ENCODE data around the gene TFB1M. TPM values are rescaled to one million over a fixed set of nuclear protein-coding genes. Genes with fewer than 3 reads are reported as not detected.

Gene TFB1M
- total RNA-seq, 1 donor from 2014 or later, result 24.1 TPM

- Histone ChIP-seq H3K27me3 (no peaks in the 10 kb centered on the region), H4K20me1 (ENCODE audit: low read depth) (no peaks in the 10 kb centered on the region), H3K9me3 (ENCODE audit: low read depth) (no peaks in the 10 kb centered on the region), H3K27ac (no peak overlapping the region), H3K9ac (no peak overlapping the region), H3K4me3 (no peak overlapping the region), H2AFZ (replicated peaks) (no peak overlapping the region), H3K36me3 (no peaks in the 10 kb centered on the region), H3K4me2 (no peak overlapping the region), H3K79me2 (ENCODE audit: low read depth) (no peaks in the 10 kb centered on the region), H3K4me1 (peaks cover 4% of the 10 kb centered on the region), H3F3A (ENCODE audit: low read depth) (peaks cover 4% of the 10 kb centered on the region)
- Mint-ChIP-seq H3K36me3 (peaks cover 49% of the 10 kb centered on the region), H3K9me3 (peaks cover 28% of the 10 kb centered on the region), H3K4me3 (no peak overlapping the region), H3K27me3 (ENCODE audit: insufficient read depth, low read depth) (peaks cover 7% of the 10 kb centered on the region), H3K27ac (no peak overlapping the region), H3K4me1 (no peaks in the 10 kb centered on the region)
- DNase-seq (ENCODE audit: low spot score), result no peak
- TF ChIP-seq, protein P1, sequence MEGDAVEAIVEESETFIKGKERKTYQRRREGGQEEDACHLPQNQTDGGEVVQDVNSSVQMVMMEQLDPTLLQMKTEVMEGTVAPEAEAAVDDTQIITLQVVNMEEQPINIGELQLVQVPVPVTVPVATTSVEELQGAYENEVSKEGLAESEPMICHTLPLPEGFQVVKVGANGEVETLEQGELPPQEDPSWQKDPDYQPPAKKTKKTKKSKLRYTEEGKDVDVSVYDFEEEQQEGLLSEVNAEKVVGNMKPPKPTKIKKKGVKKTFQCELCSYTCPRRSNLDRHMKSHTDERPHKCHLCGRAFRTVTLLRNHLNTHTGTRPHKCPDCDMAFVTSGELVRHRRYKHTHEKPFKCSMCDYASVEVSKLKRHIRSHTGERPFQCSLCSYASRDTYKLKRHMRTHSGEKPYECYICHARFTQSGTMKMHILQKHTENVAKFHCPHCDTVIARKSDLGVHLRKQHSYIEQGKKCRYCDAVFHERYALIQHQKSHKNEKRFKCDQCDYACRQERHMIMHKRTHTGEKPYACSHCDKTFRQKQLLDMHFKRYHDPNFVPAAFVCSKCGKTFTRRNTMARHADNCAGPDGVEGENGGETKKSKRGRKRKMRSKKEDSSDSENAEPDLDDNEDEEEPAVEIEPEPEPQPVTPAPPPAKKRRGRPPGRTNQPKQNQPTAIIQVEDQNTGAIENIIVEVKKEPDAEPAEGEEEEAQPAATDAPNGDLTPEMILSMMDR (IDR thresholded peaks at IDR 0.05), result no peak
- TF ChIP-seq EZH2 (IDR thresholded peaks at IDR 0.05) (no peak), EZH2phosphoT487 (IDR thresholded peaks at IDR 0.05) (no peak)
Observed at GRCh38 chr6:155235087-155235486, 79.2 kb downstream of the TFB1M start.

DNA sequence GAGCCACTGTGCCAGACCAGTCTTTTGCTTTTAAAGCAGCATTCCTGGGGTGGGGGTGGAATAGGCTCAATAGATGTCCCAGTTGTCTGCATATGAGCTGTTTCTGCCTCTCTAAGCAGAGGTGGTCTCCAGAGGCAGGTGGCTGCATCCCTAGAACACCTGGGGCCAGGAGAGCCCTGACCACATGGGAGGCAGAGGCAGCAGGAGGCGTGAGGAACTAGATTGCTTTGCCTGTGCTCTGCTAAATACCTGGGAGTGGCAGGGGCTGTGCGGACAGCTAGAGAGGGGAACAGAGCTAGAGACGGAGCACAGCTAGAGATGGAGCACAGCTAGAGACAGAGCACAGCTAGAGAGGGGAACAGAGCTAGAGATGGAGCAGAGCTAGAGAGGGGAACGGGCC is 79.6 kb downstream of the TFB1M start:
- no peaks in the 10 kb centered on the region for H3K27me3 ChIP-seq
- Mint-ChIP-seq H3K36me3 (peaks cover 48% of the 10 kb centered on the region), H3K4me1 (no peaks in the 10 kb centered on the region), H3K27me3 (ENCODE audit: insufficient read depth, low read depth) (peaks cover 7% of the 10 kb centered on the region), H3K9me3 (peaks cover 26% of the 10 kb centered on the region), H3K27ac (no peak overlapping the region), H3K4me3 (peak overlapping the region; percentile 41)
- H3K9ac ChIP-seq, result no peak overlapping the region
- peak; percentile 20 for DNase-seq (ENCODE audit: low spot score)
- H4K20me1 ChIP-seq (ENCODE audit: low read depth), result no peaks in the 10 kb centered on the region
- no peaks in the 10 kb centered on the region for H3K79me2 ChIP-seq (ENCODE audit: low read depth)
- no peak overlapping the region for H3K4me3 ChIP-seq
- no peak overlapping the region for H3K27ac ChIP-seq
- TF ChIP-seq EZH2phosphoT487 (IDR thresholded peaks at IDR 0.05) (no peak), EZH2 (IDR thresholded peaks at IDR 0.05) (no peak)
- TF ChIP-seq, protein P1 (IDR thresholded peaks at IDR 0.05), result no peak
- peaks cover 4% of the 10 kb centered on the region for H3K4me1 ChIP-seq
- peaks cover 4% of the 10 kb centered on the region for H3F3A ChIP-seq (ENCODE audit: low read depth)
- H2AFZ ChIP-seq (replicated peaks), result no peak overlapping the region
- no peaks in the 10 kb centered on the region for H3K9me3 ChIP-seq (ENCODE audit: low read depth)
- H3K36me3 ChIP-seq, result no peaks in the 10 kb centered on the region
- no peak overlapping the region for H3K4me2 ChIP-seq

DNA sequence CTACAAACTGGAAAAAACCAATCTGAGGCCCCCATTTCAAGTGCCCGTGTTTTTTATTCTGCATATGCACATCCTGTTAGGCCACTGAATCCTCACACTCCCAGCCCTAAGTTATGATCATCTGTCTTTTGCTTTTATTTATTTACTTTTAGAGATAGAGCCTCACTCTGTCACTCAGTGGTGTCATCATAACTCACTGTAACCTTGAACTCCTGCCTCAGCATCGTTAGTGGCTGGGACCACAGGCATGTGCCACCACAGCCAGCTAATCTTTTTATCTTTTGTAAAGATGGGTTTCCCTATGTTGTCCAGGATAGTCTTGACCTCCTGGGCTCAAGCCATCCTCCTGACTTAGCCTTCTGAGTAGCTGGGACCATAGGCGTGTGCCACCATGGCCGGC is 80.1 kb downstream of the TFB1M start:
- H3K4me2 ChIP-seq, result no peak overlapping the region
- no peak overlapping the region for H2AFZ ChIP-seq (replicated peaks)
- H3K27ac Mint-ChIP-seq, result no peak overlapping the region
- H4K20me1 ChIP-seq (ENCODE audit: low read depth), result no peaks in the 10 kb centered on the region
- no peaks in the 10 kb centered on the region for H3K27me3 ChIP-seq
- H3K4me3 ChIP-seq, result no peak overlapping the region
- no peak overlapping the region for H3K27ac ChIP-seq
- TF ChIP-seq EZH2phosphoT487 (IDR thresholded peaks at IDR 0.05) (no peak), EZH2 (IDR thresholded peaks at IDR 0.05) (no peak)
- TF ChIP-seq, protein P1 (IDR thresholded peaks at IDR 0.05), result no peak
- no peak overlapping the region for H3K9ac ChIP-seq
- H3K4me1 ChIP-seq, result peaks cover 4% of the 10 kb centered on the region
- H3F3A ChIP-seq (ENCODE audit: low read depth), result peaks cover 4% of the 10 kb centered on the region
- H3K36me3 ChIP-seq, result no peaks in the 10 kb centered on the region
- H3K27me3 Mint-ChIP-seq (ENCODE audit: insufficient read depth, low read depth), result peaks cover 7% of the 10 kb centered on the region
- no peaks in the 10 kb centered on the region for H3K9me3 ChIP-seq (ENCODE audit: low read depth)
- H3K4me3 Mint-ChIP-seq, result no peak overlapping the region
- peaks cover 48% of the 10 kb centered on the region for H3K36me3 Mint-ChIP-seq
- no peaks in the 10 kb centered on the region for H3K4me1 Mint-ChIP-seq
- no peaks in the 10 kb centered on the region for H3K79me2 ChIP-seq (ENCODE audit: low read depth)
- no peak for DNase-seq (ENCODE audit: low spot score)
- peaks cover 25% of the 10 kb centered on the region for H3K9me3 Mint-ChIP-seq
